ENCODE data around the gene HES1. TPM values are rescaled to one million over a fixed set of nuclear protein-coding genes. Genes with fewer than 3 reads are reported as not detected.

The HES1 gene
- total and polyA plus RNA-seq, 9 of the 15 experiments (the other 6 are each of a cell fraction or from before 2014, with no cell fraction given) = 3.4 to 37.0 (median 19.3) TPM

GRCh38 chr3:194139814-194140391, 4.0 kb downstream of the HES1 start (continued):
- TF ChIP-seq, protein P1, sequence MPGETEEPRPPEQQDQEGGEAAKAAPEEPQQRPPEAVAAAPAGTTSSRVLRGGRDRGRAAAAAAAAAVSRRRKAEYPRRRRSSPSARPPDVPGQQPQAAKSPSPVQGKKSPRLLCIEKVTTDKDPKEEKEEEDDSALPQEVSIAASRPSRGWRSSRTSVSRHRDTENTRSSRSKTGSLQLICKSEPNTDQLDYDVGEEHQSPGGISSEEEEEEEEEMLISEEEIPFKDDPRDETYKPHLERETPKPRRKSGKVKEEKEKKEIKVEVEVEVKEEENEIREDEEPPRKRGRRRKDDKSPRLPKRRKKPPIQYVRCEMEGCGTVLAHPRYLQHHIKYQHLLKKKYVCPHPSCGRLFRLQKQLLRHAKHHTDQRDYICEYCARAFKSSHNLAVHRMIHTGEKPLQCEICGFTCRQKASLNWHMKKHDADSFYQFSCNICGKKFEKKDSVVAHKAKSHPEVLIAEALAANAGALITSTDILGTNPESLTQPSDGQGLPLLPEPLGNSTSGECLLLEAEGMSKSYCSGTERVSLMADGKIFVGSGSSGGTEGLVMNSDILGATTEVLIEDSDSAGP (CRISPR knock-in tag; IDR thresholded peaks at IDR 0.05) = no peak
- TF ChIP-seq, protein P2, sequence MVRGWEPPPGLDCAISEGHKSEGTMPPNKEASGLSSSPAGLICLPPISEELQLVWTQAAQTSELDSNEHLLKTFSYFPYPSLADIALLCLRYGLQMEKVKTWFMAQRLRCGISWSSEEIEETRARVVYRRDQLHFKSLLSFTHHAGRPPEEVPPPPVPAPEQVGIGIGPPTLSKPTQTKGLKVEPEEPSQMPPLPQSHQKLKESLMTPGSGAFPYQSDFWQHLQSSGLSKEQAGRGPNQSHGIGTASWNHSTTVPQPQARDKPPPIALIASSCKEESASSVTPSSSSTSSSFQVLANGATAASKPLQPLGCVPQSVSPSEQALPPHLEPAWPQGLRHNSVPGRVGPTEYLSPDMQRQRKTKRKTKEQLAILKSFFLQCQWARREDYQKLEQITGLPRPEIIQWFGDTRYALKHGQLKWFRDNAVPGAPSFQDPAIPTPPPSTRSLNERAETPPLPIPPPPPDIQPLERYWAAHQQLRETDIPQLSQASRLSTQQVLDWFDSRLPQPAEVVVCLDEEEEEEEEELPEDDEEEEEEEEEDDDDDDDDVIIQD (CRISPR knock-in tag; IDR thresholded peaks at IDR 0.05) = no peak
- no peak for TF ChIP-seq PHF20 (IDR thresholded peaks at IDR 0.05; ENCODE audit: partially characterized antibody)
- peak; percentile 29; the same call in 1 of the 2 replicates for TF ChIP-seq ZNF589 (CRISPR knock-in tag; IDR thresholded peaks at IDR 0.05; ENCODE audit: low read depth)
- TF ChIP-seq SPI1 (IDR thresholded peaks at IDR 0.05; ENCODE audit: borderline replicate concordance, low read depth, low read length) = no peak
- no peak for TF ChIP-seq TEAD1 (CRISPR knock-in tag; IDR thresholded peaks at IDR 0.05)
- TF ChIP-seq ZFX (CRISPR knock-in tag; IDR thresholded peaks at IDR 0.05) = no peak
- TF ChIP-seq, protein P3, sequence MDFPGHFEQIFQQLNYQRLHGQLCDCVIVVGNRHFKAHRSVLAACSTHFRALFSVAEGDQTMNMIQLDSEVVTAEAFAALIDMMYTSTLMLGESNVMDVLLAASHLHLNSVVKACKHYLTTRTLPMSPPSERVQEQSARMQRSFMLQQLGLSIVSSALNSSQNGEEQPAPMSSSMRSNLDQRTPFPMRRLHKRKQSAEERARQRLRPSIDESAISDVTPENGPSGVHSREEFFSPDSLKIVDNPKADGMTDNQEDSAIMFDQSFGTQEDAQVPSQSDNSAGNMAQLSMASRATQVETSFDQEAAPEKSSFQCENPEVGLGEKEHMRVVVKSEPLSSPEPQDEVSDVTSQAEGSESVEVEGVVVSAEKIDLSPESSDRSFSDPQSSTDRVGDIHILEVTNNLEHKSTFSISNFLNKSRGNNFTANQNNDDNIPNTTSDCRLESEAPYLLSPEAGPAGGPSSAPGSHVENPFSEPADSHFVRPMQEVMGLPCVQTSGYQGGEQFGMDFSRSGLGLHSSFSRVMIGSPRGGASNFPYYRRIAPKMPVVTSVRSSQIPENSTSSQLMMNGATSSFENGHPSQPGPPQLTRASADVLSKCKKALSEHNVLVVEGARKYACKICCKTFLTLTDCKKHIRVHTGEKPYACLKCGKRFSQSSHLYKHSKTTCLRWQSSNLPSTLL (IDR thresholded peaks at IDR 0.05) = no peak
- TF ChIP-seq ATF7 (IDR thresholded peaks at IDR 0.05) = no peak
- TF ChIP-seq, protein P4, sequence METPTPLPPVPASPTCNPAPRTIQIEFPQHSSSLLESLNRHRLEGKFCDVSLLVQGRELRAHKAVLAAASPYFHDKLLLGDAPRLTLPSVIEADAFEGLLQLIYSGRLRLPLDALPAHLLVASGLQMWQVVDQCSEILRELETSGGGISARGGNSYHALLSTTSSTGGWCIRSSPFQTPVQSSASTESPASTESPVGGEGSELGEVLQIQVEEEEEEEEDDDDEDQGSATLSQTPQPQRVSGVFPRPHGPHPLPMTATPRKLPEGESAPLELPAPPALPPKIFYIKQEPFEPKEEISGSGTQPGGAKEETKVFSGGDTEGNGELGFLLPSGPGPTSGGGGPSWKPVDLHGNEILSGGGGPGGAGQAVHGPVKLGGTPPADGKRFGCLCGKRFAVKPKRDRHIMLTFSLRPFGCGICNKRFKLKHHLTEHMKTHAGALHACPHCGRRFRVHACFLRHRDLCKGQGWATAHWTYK (CRISPR knock-in tag; IDR thresholded peaks at IDR 0.05) = no peak
- TF ChIP-seq, protein P5, sequence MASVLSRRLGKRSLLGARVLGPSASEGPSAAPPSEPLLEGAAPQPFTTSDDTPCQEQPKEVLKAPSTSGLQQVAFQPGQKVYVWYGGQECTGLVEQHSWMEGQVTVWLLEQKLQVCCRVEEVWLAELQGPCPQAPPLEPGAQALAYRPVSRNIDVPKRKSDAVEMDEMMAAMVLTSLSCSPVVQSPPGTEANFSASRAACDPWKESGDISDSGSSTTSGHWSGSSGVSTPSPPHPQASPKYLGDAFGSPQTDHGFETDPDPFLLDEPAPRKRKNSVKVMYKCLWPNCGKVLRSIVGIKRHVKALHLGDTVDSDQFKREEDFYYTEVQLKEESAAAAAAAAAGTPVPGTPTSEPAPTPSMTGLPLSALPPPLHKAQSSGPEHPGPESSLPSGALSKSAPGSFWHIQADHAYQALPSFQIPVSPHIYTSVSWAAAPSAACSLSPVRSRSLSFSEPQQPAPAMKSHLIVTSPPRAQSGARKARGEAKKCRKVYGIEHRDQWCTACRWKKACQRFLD (CRISPR knock-in tag; IDR thresholded peaks at IDR 0.05) = no peak
- no peak for TF ChIP-seq GABPA (tag; conservative IDR thresholded peaks at IDR 0.05; ENCODE audit: low read depth)
- no peak for TF ChIP-seq ZNF212 (CRISPR knock-in tag; IDR thresholded peaks at IDR 0.05)
- no peak for TF ChIP-seq WHSC1 (IDR thresholded peaks at IDR 0.05; ENCODE audit: low read length)
- TF ChIP-seq VEZF1 (CRISPR knock-in tag; IDR thresholded peaks at IDR 0.05) = no peak; the same call in 1 of the 2 replicates
- 0 out of 2 replicates have a peak, but pooled peaks have one; percentile 3 for TF ChIP-seq ZEB2 (IDR thresholded peaks at IDR 0.05)
- no peak for TF ChIP-seq PURB (CRISPR knock-in tag; IDR thresholded peaks at IDR 0.05; ENCODE audit: low read depth)
- TF ChIP-seq POLR2AphosphoS5 (IDR thresholded peaks at IDR 0.05; ENCODE audit: control insufficient read depth, insufficient read depth, low read depth, low read length) = no peak
- no peak for TF ChIP-seq HDGF (IDR thresholded peaks at IDR 0.05)
